Testis (tissue), 2 donors: ENCODE measurements around the gene CALML4.

Experiments used
- CTCF ChIP-seq, 3 experiments: fragments of 450-650 bp in 2 of 3; fragments of 200-600 bp in 1 of 3; sonication (generic) in 1 of 3; IDR thresholded peaks; one replicate each; pipeline ENCODE4 v1.5.1; 2016 to 2019; ENCODE audit warnings: antibody characterized with exemption in 3 of 3, mild to moderate bottlenecking in 2 of 3, moderate library complexity in 1 of 3
- POLR2A ChIP-seq: fragments of 450-650 bp; IDR thresholded peaks from one replicate; pipeline ENCODE4 v1.6.1; 2017; ENCODE audit warnings: antibody characterized with exemption, mild to moderate bottlenecking, moderate library complexity

GRCh38 chr15:68143785-68144184, 61.3 kb downstream of the CALML4 start:
- no peak for TF ChIP-seq CTCF (IDR thresholded peaks at IDR 0.05)
- TF ChIP-seq POLR2A: no peak
